Activated naive CD8-positive, alpha-beta T cell treated with anti-CD3 and anti-CD28 coated beads, Interleukin-2, amount 50 U/mL, for 24 hours (primary cell): ENCODE data around the gene LILRB2.
"Not testable (repeated sequence)": the region's sequence is repeated elsewhere in the genome, so short reads cannot be mapped to it uniquely, and the experiment has no call there.

ENCODE experiments used
- ATAC-seq: fragments of 150-1000 bp; cut with Tn5 transposase; one replicate; pipeline ENCODE4 v1.10.0; 2021
- DNase-seq: peaks from one replicate; pipeline ENCODE4 v3.0.0; 2021
- H3K27ac Mint-ChIP-seq: one replicate; pipeline ENCODE4 v1.8.0; 2021; ENCODE audit warnings: mild to moderate bottlenecking, mixed read lengths
- H3K27me3 Mint-ChIP-seq: one replicate; pipeline ENCODE4 v1.8.0; 2021; ENCODE audit warnings: mixed read lengths
- H3K36me3 Mint-ChIP-seq: one replicate; pipeline ENCODE4 v1.8.0; 2021; ENCODE audit warnings: low read depth, mixed read lengths
- H3K4me1 Mint-ChIP-seq: one replicate; pipeline ENCODE4 v1.8.0; 2021; ENCODE audit warnings: mixed read lengths
- H3K4me3 Mint-ChIP-seq: one replicate; pipeline ENCODE4 v1.8.0; 2021; ENCODE audit warnings: mild to moderate bottlenecking, moderate library complexity, mixed read lengths
- H3K9me3 Mint-ChIP-seq: one replicate; pipeline ENCODE4 v1.8.0; 2021; ENCODE audit warnings: mixed read lengths

Gene LILRB2

GRCh38 chr19:54312436-54313377 is 31.8 kb upstream of the LILRB2 start, which contains the start of gene LILRA5:
LILRA5 (minus strand) TSS chr19:54313166; CDS start chr19:54313019, 147 bp downstream.
- Mint-ChIP-seq H3K27me3 (peaks cover 19% of the 10 kb centered on the region), H3K4me3 (no peak within 1 kb of the TSS), H3K36me3 (no peaks in the 10 kb centered on the region), H3K27ac (no peak within 1 kb of the TSS), H3K9me3 (no peaks in the 10 kb centered on the region), H3K4me1 (no peaks in the 10 kb centered on the region)
- ATAC-seq (no peak), DNase-seq (no peak)

- H3K4me3 Mint-ChIP-seq = no peak overlapping the region
- no peak overlapping the region for H3K27ac Mint-ChIP-seq
- no peaks in the 10 kb centered on the region for H3K36me3 Mint-ChIP-seq
- DNase-seq (no peak), ATAC-seq (no peak)
- H3K27me3 Mint-ChIP-seq = peaks cover 19% of the 10 kb centered on the region
- H3K9me3 Mint-ChIP-seq = no peaks in the 10 kb centered on the region
- no peaks in the 10 kb centered on the region for H3K4me1 Mint-ChIP-seq
These were observed 31.1 kb upstream of the LILRB2 start for GRCh38 chr19:54312011-54312410.

- Mint-ChIP-seq H3K27ac (no peak overlapping the region), H3K36me3 (no peaks in the 10 kb centered on the region), H3K9me3 (no peaks in the 10 kb centered on the region), H3K4me1 (no peaks in the 10 kb centered on the region), H3K4me3 (no peak overlapping the region), H3K27me3 (peaks cover 22% of the 10 kb centered on the region)
- no peak for DNase-seq
- ATAC-seq = no peak
These were observed 30.6 kb upstream of the LILRB2 start for GRCh38 chr19:54311486-54311885.

GRCh38 chr19:54310543-54310942 is 29.6 kb upstream of the LILRB2 start:
- ATAC-seq (no peak), DNase-seq (no peak)
- H3K36me3 Mint-ChIP-seq = no peaks in the 10 kb centered on the region
- no peak overlapping the region for H3K4me3 Mint-ChIP-seq
- H3K9me3 Mint-ChIP-seq = no peaks in the 10 kb centered on the region
- no peaks in the 10 kb centered on the region for H3K4me1 Mint-ChIP-seq
- H3K27ac Mint-ChIP-seq = no peak overlapping the region
- peaks cover 18% of the 10 kb centered on the region for H3K27me3 Mint-ChIP-seq

- no peak overlapping the region for H3K4me3 Mint-ChIP-seq
- H3K27me3 Mint-ChIP-seq = peaks cover 20% of the 10 kb centered on the region
- no peaks in the 10 kb centered on the region for H3K36me3 Mint-ChIP-seq
These were observed 28.9 kb upstream of the LILRB2 start for GRCh38 chr19:54309811-54310210.

GRCh38 chr19:54307389-54308020 is 26.6 kb upstream of the LILRB2 start:
- H3K36me3 Mint-ChIP-seq = no peaks in the 10 kb centered on the region
- no peak overlapping the region for H3K27ac Mint-ChIP-seq
- ATAC-seq (no peak), DNase-seq (no peak)
- H3K4me1 Mint-ChIP-seq = peaks cover 20% of the 10 kb centered on the region
- H3K4me3 Mint-ChIP-seq = no peak overlapping the region
- H3K27me3 Mint-ChIP-seq = peaks cover 11% of the 10 kb centered on the region
- H3K9me3 Mint-ChIP-seq = no peaks in the 10 kb centered on the region

More at GRCh38 chr19:54309811-54310210, 28.9 kb upstream of the LILRB2 start:
- ATAC-seq (no peak), DNase-seq (no peak)
- Mint-ChIP-seq H3K4me1 (peaks cover 3% of the 10 kb centered on the region), H3K27ac (no peak overlapping the region), H3K9me3 (no peaks in the 10 kb centered on the region)

GRCh38 chr19:54305141-54305540 is 24.2 kb upstream of the LILRB2 start:
- Mint-ChIP-seq H3K27me3 (peaks cover 13% of the 10 kb centered on the region), H3K27ac (no peak overlapping the region), H3K4me3 (no peak overlapping the region), H3K4me1 (peaks cover 20% of the 10 kb centered on the region), H3K9me3 (no peaks in the 10 kb centered on the region), H3K36me3 (no peaks in the 10 kb centered on the region)
- no peak for ATAC-seq
- DNase-seq = no peak

GRCh38 chr19:54302257-54302656 is 21.3 kb upstream of the LILRB2 start:
- DNase-seq (no peak), ATAC-seq (no peak)
- no peaks in the 10 kb centered on the region for H3K36me3 Mint-ChIP-seq
- no peak overlapping the region for H3K4me3 Mint-ChIP-seq
- H3K27me3 Mint-ChIP-seq = peaks cover 13% of the 10 kb centered on the region
- no peaks in the 10 kb centered on the region for H3K9me3 Mint-ChIP-seq
- H3K4me1 Mint-ChIP-seq = peaks cover 20% of the 10 kb centered on the region
- H3K27ac Mint-ChIP-seq = no peak overlapping the region

- Mint-ChIP-seq H3K27ac (no peak overlapping the region), H3K27me3 (peaks cover 8% of the 10 kb centered on the region), H3K4me3 (no peak overlapping the region), H3K36me3 (no peaks in the 10 kb centered on the region), H3K9me3 (no peaks in the 10 kb centered on the region), H3K4me1 (peaks cover 14% of the 10 kb centered on the region)
- DNase-seq = no peak
- no peak for ATAC-seq
These were observed 18.6 kb upstream of the LILRB2 start for GRCh38 chr19:54299515-54299914.

- DNase-seq (no peak), ATAC-seq (no peak)
- Mint-ChIP-seq H3K4me1 (peaks cover 10% of the 10 kb centered on the region), H3K27me3 (peaks cover 12% of the 10 kb centered on the region), H3K4me3 (no peak overlapping the region), H3K36me3 (no peaks in the 10 kb centered on the region), H3K27ac (no peak overlapping the region), H3K9me3 (no peaks in the 10 kb centered on the region)
These were observed 18.2 kb upstream of the LILRB2 start for GRCh38 chr19:54299126-54299498.

- H3K36me3 Mint-ChIP-seq = no peaks in the 10 kb centered on the region
- H3K27ac Mint-ChIP-seq = no peak overlapping the region
- ATAC-seq (no peak), DNase-seq (no peak)
- peaks cover 4% of the 10 kb centered on the region for H3K4me1 Mint-ChIP-seq
- peaks cover 16% of the 10 kb centered on the region for H3K27me3 Mint-ChIP-seq
- no peaks in the 10 kb centered on the region for H3K9me3 Mint-ChIP-seq
- H3K4me3 Mint-ChIP-seq = no peak overlapping the region
These were observed 17.6 kb upstream of the LILRB2 start for GRCh38 chr19:54298357-54299125.

GRCh38 chr19:54297759-54298305 is 16.9 kb upstream of the LILRB2 start:
- H3K9me3 Mint-ChIP-seq = no peaks in the 10 kb centered on the region
- peaks cover 20% of the 10 kb centered on the region for H3K27me3 Mint-ChIP-seq
- no peaks in the 10 kb centered on the region for H3K4me1 Mint-ChIP-seq
- H3K27ac Mint-ChIP-seq = no peak overlapping the region
- no peak for DNase-seq
- ATAC-seq = no peak
- no peak overlapping the region for H3K4me3 Mint-ChIP-seq
- no peaks in the 10 kb centered on the region for H3K36me3 Mint-ChIP-seq

GRCh38 chr19:54294539-54294938 is 13.6 kb upstream of the LILRB2 start:
- Mint-ChIP-seq H3K27me3 (peaks cover 17% of the 10 kb centered on the region), H3K9me3 (no peaks in the 10 kb centered on the region), H3K4me3 (no peak overlapping the region), H3K36me3 (no peaks in the 10 kb centered on the region), H3K4me1 (no peaks in the 10 kb centered on the region), H3K27ac (no peak overlapping the region)
- no peak for DNase-seq
- ATAC-seq = no peak

- not testable (repeated sequence) for H3K4me1 Mint-ChIP-seq, H3K36me3 Mint-ChIP-seq, H3K4me3 Mint-ChIP-seq, ATAC-seq, DNase-seq, H3K27ac Mint-ChIP-seq, H3K9me3 Mint-ChIP-seq
- peaks cover 18% of the 10 kb centered on the region for H3K27me3 Mint-ChIP-seq
These were observed 8.2 kb upstream of the LILRB2 start for GRCh38 chr19:54289160-54289559.
